Osteocyte (in vitro differentiated cells): ENCODE results near the gene METTL22. TPM values are rescaled to one million over a fixed set of nuclear protein-coding genes. Genes with fewer than 3 reads are reported as not detected.

ENCODE experiments used
- DNase-seq: peaks from one replicate; pipeline ENCODE4 v3.0.0; 2021; ENCODE audit warnings: mixed read lengths; ENCODE audit not compliant: unreplicated experiment; ENCODE audit errors: extremely low spot score
- H3K27ac Mint-ChIP-seq: one replicate; pipeline ENCODE4 v1.8.0; 2021; ENCODE audit warnings: mild to moderate bottlenecking, mixed read lengths; ENCODE audit not compliant: unreplicated experiment
- H3K27me3 Mint-ChIP-seq: one replicate; pipeline ENCODE4 v1.8.0; 2021; ENCODE audit warnings: mixed read lengths; ENCODE audit not compliant: unreplicated experiment
- H3K36me3 Mint-ChIP-seq: one replicate; pipeline ENCODE4 v1.8.0; 2021; ENCODE audit warnings: mixed read lengths; ENCODE audit not compliant: unreplicated experiment
- H3K4me1 Mint-ChIP-seq: one replicate; pipeline ENCODE4 v1.8.0; 2021; ENCODE audit warnings: mixed read lengths; ENCODE audit not compliant: unreplicated experiment
- H3K4me3 Mint-ChIP-seq: one replicate; pipeline ENCODE4 v1.8.0; 2021; ENCODE audit warnings: mild to moderate bottlenecking, moderate library complexity, mixed read lengths; ENCODE audit not compliant: unreplicated experiment
- H3K9me3 Mint-ChIP-seq: one replicate; pipeline ENCODE4 v1.8.0; 2021; ENCODE audit warnings: mixed read lengths; ENCODE audit not compliant: unreplicated experiment
- long read RNA-seq: library from polyadenylated mRNA; unstranded; transcript quantifications from one replicate; pipeline ENCODE4 v2.0.0, GENCODE V29; 2021
- total RNA-seq: library from RNA; stranded (reverse); gene quantifications from 2 replicates; pipeline ENCODE4 v1.2.1, GENCODE V29; 2021
- TF ChIP-seq, protein P1 (sequence below): fragments of 200-600 bp; sonication (generic); IDR thresholded peaks from 2 replicates; pipeline ENCODE4 v1.5.0; 2021; ENCODE audit warnings: antibody characterized with exemption, mild to moderate bottlenecking, moderate library complexity

Gene METTL22, protein sequence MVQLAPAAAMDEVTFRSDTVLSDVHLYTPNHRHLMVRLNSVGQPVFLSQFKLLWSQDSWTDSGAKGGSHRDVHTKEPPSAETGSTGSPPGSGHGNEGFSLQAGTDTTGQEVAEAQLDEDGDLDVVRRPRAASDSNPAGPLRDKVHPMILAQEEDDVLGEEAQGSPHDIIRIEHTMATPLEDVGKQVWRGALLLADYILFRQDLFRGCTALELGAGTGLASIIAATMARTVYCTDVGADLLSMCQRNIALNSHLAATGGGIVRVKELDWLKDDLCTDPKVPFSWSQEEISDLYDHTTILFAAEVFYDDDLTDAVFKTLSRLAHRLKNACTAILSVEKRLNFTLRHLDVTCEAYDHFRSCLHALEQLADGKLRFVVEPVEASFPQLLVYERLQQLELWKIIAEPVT
- 40.1 and 46.2 TPM in 2 replicates for total RNA-seq
- long read RNA-seq, full-length matches to known transcripts = 54 of 86 reads
- long read RNA-seq, partial matches to known transcripts = 13 of 86 reads
- long read RNA-seq, other reads (novel, unspliced or antisense) = 19 of 86 reads

DNA sequence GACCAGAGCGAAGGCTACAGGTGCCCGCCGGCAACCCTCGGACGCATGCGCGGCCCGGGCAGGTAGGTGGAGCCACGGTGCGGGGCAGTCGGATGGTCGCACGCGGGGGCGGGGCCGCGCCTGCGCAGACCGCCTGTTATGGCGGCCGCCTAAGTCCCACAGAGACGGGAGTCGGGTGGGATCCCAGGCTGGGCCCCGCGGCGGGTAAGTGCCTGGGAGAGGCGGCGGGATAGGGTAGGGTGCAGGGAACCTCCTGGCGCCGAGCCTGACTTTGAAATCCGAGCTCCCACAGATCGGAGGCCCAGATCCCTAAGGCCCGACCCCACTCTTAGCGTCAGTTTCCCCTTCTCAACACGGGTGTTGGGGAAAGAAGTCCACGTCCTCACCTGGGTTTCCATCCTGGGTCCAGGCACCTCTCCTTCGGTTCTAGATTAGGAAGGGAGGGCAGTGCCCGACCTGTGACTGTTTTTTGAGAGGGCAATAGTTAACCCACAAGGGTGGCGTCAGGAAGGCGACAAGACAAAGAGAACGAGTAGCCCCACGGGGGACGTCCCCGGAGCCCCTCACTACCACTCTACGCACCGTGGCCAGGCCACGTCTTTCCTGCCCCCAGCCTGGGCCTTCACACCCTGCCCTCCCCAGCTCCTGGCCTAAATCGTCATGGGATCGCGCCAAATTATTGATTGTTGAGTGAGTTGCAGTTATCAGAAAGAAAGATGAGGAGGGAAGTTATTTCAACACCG, at the start of gene METTL22:
METTL22 (plus strand) TSS at position 127 of the 743 bp plus-strand sequence. CDS start 3,968 bp downstream, outside the sequence.
- DNase-seq = peak; percentile 98
- H3K27me3 Mint-ChIP-seq = peaks cover 22% of the 10 kb centered on the region

DNA sequence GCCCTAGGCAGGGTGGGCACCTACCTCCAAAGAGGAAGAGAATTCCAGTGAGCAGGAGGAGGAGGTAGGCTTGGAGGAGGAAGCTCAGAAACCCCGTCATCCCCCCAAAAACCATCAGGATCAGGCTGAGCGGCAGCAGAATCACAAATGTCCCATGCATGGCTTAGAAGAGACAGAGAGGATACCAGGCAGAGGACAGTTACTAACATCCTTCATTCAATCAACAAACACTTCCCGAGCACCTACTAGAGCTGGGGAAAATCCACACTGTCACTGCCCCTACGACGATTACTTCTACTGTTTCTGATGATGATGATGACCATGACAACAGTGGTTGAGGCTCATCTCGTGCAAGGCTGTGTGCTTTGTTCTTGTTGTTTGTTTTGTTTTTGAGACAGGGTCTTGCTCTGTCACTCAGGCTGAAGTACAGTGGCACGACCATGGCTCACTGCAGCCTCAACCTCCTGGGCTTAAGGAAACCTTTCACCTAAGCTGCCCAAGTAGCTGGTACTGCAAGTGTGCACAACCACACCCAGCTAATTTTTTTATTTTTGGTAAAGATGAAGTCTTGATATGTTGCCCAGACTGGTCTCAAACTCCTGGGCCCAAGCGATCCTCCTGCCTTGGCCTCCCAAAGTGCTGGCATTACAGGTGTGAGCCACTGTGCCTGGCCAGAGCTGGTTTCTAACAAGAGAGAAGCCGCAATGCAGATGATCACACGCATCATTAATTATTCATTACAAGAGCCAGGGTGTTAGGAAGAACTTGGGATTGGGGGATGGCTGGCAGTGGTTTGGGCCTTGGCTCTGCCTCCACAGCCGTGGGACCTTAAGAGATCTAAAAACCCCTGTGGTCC, 49.2 kb upstream of the METTL22 start:
- TF ChIP-seq, protein P1, sequence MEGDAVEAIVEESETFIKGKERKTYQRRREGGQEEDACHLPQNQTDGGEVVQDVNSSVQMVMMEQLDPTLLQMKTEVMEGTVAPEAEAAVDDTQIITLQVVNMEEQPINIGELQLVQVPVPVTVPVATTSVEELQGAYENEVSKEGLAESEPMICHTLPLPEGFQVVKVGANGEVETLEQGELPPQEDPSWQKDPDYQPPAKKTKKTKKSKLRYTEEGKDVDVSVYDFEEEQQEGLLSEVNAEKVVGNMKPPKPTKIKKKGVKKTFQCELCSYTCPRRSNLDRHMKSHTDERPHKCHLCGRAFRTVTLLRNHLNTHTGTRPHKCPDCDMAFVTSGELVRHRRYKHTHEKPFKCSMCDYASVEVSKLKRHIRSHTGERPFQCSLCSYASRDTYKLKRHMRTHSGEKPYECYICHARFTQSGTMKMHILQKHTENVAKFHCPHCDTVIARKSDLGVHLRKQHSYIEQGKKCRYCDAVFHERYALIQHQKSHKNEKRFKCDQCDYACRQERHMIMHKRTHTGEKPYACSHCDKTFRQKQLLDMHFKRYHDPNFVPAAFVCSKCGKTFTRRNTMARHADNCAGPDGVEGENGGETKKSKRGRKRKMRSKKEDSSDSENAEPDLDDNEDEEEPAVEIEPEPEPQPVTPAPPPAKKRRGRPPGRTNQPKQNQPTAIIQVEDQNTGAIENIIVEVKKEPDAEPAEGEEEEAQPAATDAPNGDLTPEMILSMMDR = no peak
- Mint-ChIP-seq H3K27me3 (peaks cover 8% of the 10 kb centered on the region), H3K36me3 (no peaks in the 10 kb centered on the region), H3K4me3 (no peak overlapping the region), H3K9me3 (no peaks in the 10 kb centered on the region), H3K4me1 (peaks cover 12% of the 10 kb centered on the region), H3K27ac (no peak overlapping the region)
- DNase-seq = no peak

More for the DNA sequence above, at the start of gene METTL22:
- H3K4me1 Mint-ChIP-seq = peaks cover 12% of the 10 kb centered on the region
- H3K4me3 Mint-ChIP-seq = peak within 1 kb of the TSS; percentile 97
- H3K9me3 Mint-ChIP-seq = no peaks in the 10 kb centered on the region
- H3K36me3 Mint-ChIP-seq = peaks cover 11% of the 10 kb centered on the region
- H3K27ac Mint-ChIP-seq = peak within 1 kb of the TSS; percentile 95
- TF ChIP-seq, protein P1 = no peak

DNA sequence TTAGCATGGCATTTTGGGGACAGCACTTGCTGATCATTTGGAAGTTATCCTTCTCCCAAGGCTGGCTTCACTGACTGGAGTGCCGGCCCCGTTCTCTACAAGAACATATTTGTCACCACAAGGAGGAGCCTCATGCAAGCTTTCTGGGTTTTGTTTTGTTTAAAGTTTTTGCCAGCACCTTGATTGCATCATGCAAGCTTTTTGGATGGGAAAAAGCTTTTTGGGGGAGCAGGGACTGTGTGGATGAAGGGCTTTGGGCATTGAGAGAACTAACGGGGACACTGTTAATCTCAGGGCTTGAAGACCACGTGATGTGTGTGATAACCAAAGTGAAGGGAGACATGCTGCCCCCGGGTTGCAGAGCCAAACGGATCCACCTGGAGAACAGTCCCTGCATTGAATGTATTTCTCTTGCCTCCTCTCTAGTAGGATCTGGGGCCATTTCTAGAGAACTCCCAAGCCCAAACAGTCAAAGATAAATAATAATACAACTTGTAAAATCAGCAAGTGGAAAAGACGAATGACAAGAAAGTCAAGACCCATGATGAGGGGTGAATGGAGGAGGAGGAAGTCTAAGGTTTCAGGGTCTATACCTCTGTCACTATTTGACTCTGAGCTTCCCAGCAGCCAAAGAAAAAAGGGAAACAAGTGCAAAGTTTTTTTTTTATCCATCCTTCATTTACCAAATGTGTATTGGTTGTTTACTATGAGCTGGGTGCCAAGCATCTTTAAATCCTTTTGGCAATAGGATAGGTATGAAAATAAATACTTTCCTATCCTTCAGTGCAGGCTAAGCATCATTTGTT, 48.4 kb upstream of the METTL22 start:
- Mint-ChIP-seq H3K36me3 (no peaks in the 10 kb centered on the region), H3K4me1 (peaks cover 10% of the 10 kb centered on the region), H3K27ac (no peak overlapping the region), H3K4me3 (no peak overlapping the region), H3K27me3 (peaks cover 8% of the 10 kb centered on the region), H3K9me3 (no peaks in the 10 kb centered on the region)
- DNase-seq = no peak
- TF ChIP-seq, protein P1 = peak; percentile 53

DNA sequence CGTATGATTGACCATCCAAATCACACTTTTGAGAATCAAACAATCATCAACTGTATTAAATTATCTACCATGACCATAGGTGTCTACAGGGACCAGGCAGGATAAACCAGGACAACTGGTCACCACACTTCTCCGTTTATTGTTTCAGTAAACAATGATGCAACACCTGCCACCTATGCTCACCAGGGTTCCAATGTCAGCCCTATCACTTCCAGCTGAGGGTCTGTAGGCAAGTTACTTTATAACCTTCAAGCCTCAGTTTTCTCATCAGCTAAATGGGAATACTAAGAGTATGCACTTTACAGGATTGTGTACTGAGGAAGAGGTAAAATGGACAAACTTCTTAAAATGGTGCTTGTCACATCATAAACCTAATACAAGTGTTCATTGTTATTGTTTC, 46.1 kb upstream of the METTL22 start:
- Mint-ChIP-seq H3K36me3 (no peaks in the 10 kb centered on the region), H3K4me1 (peaks cover 10% of the 10 kb centered on the region), H3K27ac (no peak overlapping the region)

More for the DNA sequence above, 46.1 kb upstream of the METTL22 start:
- no peak for DNase-seq
- H3K27me3 Mint-ChIP-seq = peaks cover 8% of the 10 kb centered on the region
- TF ChIP-seq, protein P1 = no peak
- H3K9me3 Mint-ChIP-seq = no peaks in the 10 kb centered on the region
- H3K4me3 Mint-ChIP-seq = no peak overlapping the region
